PC-9 (cell line): ENCODE measurements around the gene RPS4Y2.

Experiments used
- CTCF ChIP-seq: fragments of 200-600 bp; sonication (generic); conservative IDR thresholded peaks from 2 replicates; pipeline ENCODE4 v1.6.1; 2017; ENCODE audit warnings: mixed run types, antibody characterized with exemption, mild to moderate bottlenecking, moderate library complexity
- EZH2 ChIP-seq: fragments of 200-600 bp; sonication (generic); IDR thresholded peaks from 2 replicates; pipeline ENCODE4 v1.8.0; 2017; ENCODE audit warnings: antibody characterized with exemption, low read depth

DNA sequence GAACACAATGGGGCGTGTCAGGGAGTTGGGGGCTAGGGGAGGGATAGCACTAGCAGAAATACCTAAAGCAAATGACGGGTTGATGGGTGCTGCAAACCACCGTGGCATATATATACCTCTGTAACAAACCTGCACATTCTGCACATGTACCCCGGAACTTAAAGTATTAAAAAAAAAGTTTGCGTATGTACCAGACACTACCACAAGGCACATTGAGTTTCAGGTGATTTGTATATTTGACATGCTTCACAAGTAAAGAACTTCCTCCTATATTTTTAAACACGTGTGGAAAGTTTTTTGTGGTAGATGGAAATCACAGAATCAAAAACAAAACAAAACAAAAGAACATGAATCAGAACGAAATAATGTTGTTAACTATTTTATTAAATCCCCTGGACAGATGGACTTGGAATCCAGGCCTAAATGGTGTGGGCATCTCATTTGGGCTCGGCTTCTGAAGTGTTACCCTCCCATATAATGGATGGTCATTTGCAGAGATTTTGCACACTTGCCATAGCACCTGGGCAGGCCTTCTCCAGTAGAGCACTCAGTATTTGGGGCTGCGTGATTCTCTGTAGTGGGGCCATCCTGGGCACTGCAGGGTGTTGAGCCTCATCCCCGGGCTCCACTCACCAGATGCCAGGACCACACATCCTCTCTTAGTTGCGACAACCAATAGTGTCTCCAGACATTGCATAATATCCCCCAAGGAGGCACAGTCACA, 29.6 kb upstream of the RPS4Y2 start:
- no peak for TF ChIP-seq CTCF
- no peak for TF ChIP-seq EZH2
